Measurements from ENCODE around the gene SGMS1.

The SGMS1 gene

DNA sequence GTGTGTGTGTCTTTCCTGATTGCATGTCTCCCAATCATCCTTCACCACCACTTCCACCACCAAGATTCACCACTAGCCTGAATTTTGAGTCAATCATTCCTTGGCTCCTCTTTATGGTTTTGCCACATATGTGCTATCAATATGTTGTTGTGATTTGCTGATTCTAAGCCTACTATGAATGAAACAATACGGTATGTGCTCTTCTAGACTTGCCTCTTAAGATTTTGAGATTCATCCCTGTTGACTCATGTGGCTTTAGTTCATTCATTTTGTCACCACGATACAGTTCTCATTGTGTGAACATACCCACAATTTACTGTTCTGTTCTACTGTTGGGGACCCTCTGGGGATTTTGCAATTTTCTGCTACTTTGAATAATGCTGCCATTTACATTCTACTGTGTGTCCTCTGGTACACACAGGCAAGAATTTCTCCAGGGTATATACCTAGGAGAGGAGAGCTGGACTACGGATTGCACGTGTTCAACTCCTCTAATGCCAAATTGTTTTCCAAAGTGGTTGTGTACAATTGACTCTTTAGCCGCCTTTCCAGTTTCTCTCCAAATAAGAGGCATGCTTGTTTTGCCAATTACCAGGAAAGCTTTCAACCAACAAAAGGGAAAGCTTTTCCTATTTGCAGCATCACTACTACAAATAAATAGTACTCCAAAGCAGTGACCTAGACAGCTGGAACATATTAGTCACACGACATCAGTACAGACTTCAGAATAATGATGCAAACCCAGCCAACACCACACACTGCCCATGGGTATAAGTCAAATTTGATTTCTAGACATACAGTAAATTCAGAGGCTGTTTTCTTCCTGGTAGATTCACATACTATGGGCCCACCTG, 30.0 kb downstream of the SGMS1 start:
- H3K4me3 ChIP-seq (ENCODE audit: control insufficient read depth, low read depth, low read length): no peak overlapping the region
- DNase-seq (ENCODE audit: low read depth): peak; percentile 91
- TF ChIP-seq, protein P1, sequence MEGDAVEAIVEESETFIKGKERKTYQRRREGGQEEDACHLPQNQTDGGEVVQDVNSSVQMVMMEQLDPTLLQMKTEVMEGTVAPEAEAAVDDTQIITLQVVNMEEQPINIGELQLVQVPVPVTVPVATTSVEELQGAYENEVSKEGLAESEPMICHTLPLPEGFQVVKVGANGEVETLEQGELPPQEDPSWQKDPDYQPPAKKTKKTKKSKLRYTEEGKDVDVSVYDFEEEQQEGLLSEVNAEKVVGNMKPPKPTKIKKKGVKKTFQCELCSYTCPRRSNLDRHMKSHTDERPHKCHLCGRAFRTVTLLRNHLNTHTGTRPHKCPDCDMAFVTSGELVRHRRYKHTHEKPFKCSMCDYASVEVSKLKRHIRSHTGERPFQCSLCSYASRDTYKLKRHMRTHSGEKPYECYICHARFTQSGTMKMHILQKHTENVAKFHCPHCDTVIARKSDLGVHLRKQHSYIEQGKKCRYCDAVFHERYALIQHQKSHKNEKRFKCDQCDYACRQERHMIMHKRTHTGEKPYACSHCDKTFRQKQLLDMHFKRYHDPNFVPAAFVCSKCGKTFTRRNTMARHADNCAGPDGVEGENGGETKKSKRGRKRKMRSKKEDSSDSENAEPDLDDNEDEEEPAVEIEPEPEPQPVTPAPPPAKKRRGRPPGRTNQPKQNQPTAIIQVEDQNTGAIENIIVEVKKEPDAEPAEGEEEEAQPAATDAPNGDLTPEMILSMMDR (conservative IDR thresholded peaks at IDR 0.05; ENCODE audit: control insufficient read depth, insufficient read depth, low read depth, low read length): no peak

DNA sequence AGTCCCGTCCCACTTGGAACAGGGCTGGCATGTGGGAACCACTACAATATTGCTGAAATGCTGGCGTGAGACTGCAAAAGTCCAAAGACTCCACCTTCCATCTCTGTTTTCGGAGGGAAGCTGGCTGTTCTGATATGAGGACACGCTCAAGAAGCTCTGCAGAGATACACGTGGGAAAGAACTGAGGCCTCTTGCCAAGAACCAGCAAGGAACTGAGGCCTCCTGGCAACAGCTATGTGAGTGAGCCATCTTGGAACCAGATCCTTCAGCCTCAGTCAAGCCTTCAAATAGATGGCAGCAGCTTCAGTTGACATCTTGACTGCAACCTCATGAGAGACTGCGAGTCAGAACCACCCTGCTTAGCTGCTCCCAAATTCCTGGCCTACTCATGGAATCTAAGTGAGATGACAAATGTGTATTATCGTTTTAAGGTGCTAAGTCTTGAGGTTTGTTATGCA, 30.8 kb downstream of the SGMS1 start:
- TF ChIP-seq, protein P1 (conservative IDR thresholded peaks at IDR 0.05; ENCODE audit: control insufficient read depth, insufficient read depth, low read depth, low read length): no peak
- DNase-seq (ENCODE audit: low read depth): peak; percentile 53
- H3K4me3 ChIP-seq (ENCODE audit: control insufficient read depth, low read depth, low read length): no peak overlapping the region

DNA sequence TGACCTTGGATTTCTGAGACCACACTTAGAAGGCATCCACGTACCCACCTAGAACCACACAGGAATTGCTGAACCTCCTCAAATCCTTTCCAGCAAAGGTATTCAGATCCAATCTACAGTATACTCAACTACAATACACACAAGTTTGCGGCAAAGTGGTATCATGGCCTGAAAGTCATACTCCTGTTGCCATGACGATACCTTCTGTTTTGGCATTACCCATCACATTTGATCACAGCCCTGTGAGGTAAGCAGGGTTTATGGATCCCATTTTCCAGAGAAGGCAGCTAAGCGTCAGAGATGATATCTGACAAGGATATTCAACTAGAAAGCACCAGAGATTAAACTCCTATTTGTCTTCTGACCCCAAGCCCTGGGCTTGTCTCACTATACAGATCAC, 32.8 kb downstream of the SGMS1 start:
- TF ChIP-seq, protein P1 (conservative IDR thresholded peaks at IDR 0.05; ENCODE audit: control insufficient read depth, insufficient read depth, low read depth, low read length): no peak
- H3K4me3 ChIP-seq (ENCODE audit: control insufficient read depth, low read depth, low read length): no peak overlapping the region
- no peak for DNase-seq (ENCODE audit: low read depth)

DNA sequence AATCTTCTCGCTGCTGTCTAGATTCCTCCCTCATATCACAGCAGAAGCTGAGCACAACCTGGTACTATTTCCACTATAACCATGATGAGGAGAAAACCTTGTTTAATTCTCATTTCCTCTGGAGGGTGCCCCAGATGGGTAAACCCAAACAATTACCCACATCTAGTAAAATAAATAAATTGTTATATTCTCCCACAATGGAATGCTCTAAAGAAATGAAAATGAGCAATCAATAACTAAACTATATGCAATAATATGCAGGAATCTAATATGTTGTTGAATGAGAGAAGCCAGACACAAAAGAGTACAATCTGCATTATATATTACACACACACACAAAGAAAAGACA, 37.0 kb downstream of the SGMS1 start:
- no peak for DNase-seq (ENCODE audit: low read depth)
- TF ChIP-seq, protein P1 (conservative IDR thresholded peaks at IDR 0.05; ENCODE audit: control insufficient read depth, insufficient read depth, low read depth, low read length): no peak
- H3K4me3 ChIP-seq (ENCODE audit: control insufficient read depth, low read depth, low read length): no peak overlapping the region

DNA sequence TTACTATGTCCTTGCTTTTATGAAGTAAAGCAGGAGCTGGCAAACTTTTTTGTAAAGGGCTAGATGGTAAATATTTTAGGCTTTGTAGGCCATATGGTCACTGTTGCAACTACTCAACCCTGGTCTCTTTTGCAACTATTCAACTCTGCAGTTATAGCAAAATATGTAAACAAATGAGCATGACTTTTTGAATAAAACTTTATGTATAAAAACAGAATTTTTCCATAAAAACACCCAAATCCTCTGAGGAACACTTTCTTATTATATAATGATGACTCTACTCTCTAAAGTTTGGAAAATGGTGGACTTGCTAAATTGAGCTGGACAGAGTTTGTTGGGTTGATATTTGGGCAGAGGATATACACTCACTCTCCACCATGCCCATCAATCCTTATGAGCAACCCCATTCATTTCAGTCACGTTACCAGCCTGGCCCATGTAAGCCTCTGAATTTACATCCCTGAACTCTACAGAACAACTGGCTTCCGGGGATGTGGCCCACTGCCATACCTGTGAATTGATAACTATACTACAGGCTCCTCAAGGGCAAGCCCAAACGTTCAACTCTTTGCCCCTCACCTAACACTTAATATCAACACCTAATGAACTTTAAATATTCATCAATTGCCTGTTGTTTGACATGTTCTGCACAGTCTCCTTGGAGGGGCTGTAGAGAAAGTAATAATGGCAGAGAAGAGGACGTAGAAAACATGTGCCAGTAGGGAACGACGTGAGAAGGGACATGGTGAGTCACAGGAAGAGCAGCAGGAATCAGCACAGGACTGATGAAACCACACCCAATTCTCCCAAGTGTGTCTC, 37.6 kb downstream of the SGMS1 start:
- peak; percentile 79 for DNase-seq (ENCODE audit: low read depth)
- no peak overlapping the region for H3K4me3 ChIP-seq (ENCODE audit: control insufficient read depth, low read depth, low read length)
- TF ChIP-seq, protein P1 (conservative IDR thresholded peaks at IDR 0.05; ENCODE audit: control insufficient read depth, insufficient read depth, low read depth, low read length): no peak

DNA sequence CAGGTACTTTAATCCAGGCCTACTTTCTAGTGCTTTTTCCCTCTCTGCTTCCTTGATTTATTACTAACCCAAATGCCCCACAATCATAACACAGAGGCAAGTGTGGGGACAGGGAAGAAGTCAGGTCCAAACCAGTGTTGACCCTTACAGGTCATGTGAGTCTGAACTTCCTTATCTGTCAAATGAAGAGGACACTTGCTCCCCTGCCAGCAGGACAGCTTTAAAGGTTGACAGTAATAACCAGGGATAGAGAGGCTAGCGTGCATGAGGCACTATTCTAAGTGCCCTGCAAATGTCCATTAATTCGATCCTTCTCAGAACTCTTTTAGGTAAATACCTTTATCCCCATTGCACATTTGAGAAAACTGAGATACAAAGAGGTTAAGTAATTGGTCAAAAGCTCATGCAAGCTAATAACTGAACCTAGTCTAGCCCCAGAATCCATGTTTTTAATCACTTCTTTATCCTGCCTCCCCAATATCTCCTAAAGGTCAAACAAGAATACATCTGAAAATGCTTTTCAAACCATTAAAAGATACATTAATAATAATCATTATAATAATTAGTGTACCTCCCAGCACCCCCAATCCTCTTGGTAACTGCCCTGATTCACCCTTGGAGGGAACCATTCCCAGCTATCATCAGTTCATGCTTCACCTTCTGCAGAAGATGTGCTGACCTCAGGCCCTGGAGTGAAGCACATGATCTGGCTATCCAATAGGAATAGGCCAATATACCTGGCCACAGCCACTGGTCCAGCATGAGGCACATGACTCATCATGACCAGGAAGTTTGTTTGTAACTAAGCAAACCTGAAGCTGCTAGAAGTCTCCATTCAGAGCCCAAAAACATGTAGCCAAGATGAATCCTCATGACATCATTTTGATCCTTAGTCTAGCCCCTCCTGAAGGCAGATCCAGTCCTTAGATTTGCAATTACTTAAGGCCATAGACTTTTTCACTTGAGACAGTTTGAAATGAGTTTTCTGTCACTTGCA, 40.7 kb downstream of the SGMS1 start:
- TF ChIP-seq, protein P1 (conservative IDR thresholded peaks at IDR 0.05; ENCODE audit: control insufficient read depth, insufficient read depth, low read depth, low read length): no peak
- no peak overlapping the region for H3K4me3 ChIP-seq (ENCODE audit: control insufficient read depth, low read depth, low read length)
- peak; percentile 40 for DNase-seq (ENCODE audit: low read depth)

Measured in fibroblast of mammary gland (primary cell).